ENCODE results near the gene EFHD1. TPM values are rescaled to one million over a fixed set of nuclear protein-coding genes. Genes with fewer than 3 reads are reported as not detected.

EFHD1 gene
- total RNA-seq, 1 donor from 2014 or later: 2.7 TPM

DNA sequence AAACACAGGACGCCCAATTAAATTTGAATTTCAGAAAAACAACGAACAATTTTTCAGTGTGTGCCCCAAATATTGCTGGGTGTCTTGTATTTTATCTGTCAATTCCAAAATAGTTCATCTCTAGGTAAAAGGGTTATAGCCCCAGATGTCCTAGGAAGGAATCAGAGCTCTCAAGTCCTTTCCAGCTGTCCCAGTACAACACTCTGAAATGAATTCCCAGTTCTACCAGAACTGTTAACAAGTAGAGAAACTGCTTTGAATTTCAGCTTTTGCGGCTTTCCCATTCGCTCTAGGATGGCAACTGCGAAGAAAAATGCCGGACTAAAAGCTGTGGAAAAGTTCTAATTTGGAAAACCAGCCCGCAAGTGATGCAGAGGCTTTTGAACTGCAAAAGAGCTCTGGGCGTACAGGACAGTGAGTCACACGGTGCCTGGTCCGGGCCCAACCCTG is 63.2 kb downstream of the EFHD1 start:
- Mint-ChIP-seq H3K27ac (peak overlapping the region; percentile 96), H3K9me3 (ENCODE audit: low read depth) (peaks cover 3% of the 10 kb centered on the region), H3K36me3 (ENCODE audit: insufficient read depth) (peaks cover 3% of the 10 kb centered on the region), H3K4me1 (ENCODE audit: low read depth) (peaks cover 29% of the 10 kb centered on the region), H3K4me3 (ENCODE audit: low read depth) (peak overlapping the region; percentile 97), H3K27me3 (no peaks in the 10 kb centered on the region)
- DNase-seq (ENCODE audit: low spot score, unreplicated experiment): no peak
- TF ChIP-seq, protein P1, sequence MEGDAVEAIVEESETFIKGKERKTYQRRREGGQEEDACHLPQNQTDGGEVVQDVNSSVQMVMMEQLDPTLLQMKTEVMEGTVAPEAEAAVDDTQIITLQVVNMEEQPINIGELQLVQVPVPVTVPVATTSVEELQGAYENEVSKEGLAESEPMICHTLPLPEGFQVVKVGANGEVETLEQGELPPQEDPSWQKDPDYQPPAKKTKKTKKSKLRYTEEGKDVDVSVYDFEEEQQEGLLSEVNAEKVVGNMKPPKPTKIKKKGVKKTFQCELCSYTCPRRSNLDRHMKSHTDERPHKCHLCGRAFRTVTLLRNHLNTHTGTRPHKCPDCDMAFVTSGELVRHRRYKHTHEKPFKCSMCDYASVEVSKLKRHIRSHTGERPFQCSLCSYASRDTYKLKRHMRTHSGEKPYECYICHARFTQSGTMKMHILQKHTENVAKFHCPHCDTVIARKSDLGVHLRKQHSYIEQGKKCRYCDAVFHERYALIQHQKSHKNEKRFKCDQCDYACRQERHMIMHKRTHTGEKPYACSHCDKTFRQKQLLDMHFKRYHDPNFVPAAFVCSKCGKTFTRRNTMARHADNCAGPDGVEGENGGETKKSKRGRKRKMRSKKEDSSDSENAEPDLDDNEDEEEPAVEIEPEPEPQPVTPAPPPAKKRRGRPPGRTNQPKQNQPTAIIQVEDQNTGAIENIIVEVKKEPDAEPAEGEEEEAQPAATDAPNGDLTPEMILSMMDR (IDR thresholded peaks at IDR 0.05; ENCODE audit: unreplicated experiment): no peak

DNA sequence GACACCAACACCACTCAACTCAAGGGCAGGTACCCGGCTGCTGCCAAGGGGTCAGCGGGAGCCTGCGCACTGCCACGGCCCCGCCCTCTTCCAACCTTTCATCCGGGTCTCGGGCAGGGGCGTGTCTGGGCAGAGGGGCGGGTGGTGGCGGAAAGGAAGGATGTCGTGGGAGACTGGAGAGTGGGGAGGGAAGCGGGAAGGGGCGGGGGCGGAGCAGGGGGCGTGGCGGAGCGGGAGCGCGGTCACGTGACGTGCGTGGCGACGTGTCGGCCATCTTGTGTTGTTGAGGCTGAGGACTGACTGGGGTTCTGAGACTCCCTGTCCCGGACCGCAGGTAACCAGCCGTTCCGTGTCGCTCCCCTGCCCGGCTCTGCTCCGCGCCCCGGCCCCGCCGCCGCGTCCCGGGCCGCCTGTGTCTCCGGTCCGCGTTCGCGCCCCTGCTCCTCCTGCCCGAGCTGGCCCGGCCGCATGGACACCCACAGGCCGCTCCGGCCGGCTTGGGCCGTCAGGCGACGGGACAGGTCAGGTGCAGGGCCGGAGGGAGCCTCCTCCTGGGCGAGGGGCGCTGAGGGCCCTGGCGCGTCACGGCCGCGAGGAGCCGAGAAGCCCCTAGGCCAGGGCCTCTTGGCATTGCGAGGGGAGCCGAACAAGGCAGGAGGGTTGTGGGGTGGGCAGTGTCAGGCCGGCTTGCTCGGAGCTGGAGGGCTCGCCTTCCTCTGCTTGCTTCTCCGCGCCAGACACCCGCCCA is 63.8 kb downstream of the EFHD1 start, which contains the start of gene GIGYF2:
GIGYF2 (plus strand) TSS at position 273 of the 748 bp plus-strand sequence. CDS start 37,867 bp downstream, outside the sequence.
- no peaks in the 10 kb centered on the region for H3K27me3 Mint-ChIP-seq
- DNase-seq (ENCODE audit: low spot score, unreplicated experiment): peak; percentile 97
- peak within 1 kb of the TSS; percentile 96 for H3K27ac Mint-ChIP-seq
- peaks cover 3% of the 10 kb centered on the region for H3K36me3 Mint-ChIP-seq (ENCODE audit: insufficient read depth)
- TF ChIP-seq, protein P1 (IDR thresholded peaks at IDR 0.05; ENCODE audit: unreplicated experiment): no peak
- H3K4me3 Mint-ChIP-seq (ENCODE audit: low read depth): peak within 1 kb of the TSS; percentile 97
- peaks cover 29% of the 10 kb centered on the region for H3K4me1 Mint-ChIP-seq (ENCODE audit: low read depth)
- peaks cover 3% of the 10 kb centered on the region for H3K9me3 Mint-ChIP-seq (ENCODE audit: low read depth)

DNA sequence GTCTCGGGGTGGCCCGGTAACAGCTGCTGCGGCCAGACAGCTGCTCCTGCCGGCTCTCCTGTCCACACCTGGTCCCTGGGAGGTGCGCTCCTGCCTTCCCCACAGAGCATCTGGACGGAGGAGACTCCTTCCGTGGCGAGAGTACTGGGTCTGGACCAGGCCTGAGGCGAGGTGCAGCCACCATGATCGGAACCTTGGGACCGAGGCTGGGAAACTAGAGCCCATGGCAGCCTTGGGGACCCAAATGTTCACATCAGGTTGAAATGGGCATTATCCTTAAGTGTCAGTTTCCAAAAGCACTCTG is 64.4 kb downstream of the EFHD1 start:
- no peak for DNase-seq (ENCODE audit: low spot score, unreplicated experiment)
- Mint-ChIP-seq H3K36me3 (ENCODE audit: insufficient read depth) (peaks cover 5% of the 10 kb centered on the region), H3K9me3 (ENCODE audit: low read depth) (peaks cover 3% of the 10 kb centered on the region), H3K4me3 (ENCODE audit: low read depth) (peak overlapping the region; percentile 97), H3K27ac (peak overlapping the region; percentile 96), H3K27me3 (no peaks in the 10 kb centered on the region), H3K4me1 (ENCODE audit: low read depth) (peaks cover 29% of the 10 kb centered on the region)
- TF ChIP-seq, protein P1 (IDR thresholded peaks at IDR 0.05; ENCODE audit: unreplicated experiment): no peak

DNA sequence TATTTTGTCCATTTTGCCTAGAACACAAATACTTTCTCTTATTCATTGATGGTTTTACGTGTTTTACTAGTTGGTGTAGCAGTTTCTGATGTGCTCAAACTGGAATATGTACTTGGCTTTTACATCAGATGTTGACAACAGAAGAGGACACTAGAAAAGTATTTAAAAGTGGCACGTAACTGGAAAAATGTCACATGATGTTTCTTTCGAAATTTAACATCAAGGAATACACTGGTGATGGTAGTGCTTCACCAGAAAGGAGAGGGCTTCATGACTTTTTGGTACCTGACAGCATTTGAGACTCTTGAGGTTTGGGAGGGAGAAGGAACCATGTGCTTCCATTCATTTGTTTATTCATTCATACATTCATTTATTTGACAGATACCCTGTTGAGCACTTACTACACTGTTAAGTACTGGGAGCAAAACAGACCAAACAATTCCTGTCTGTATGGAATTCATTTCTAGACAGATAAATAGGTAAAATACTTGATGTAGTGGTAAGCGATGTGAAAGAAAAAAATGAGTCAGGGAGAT is 65.2 kb downstream of the EFHD1 start:
- DNase-seq (ENCODE audit: low spot score, unreplicated experiment): no peak
- H3K9me3 Mint-ChIP-seq (ENCODE audit: low read depth): peaks cover 3% of the 10 kb centered on the region
- no peaks in the 10 kb centered on the region for H3K27me3 Mint-ChIP-seq
- H3K4me1 Mint-ChIP-seq (ENCODE audit: low read depth): peaks cover 29% of the 10 kb centered on the region
- peak overlapping the region; percentile 96 for H3K27ac Mint-ChIP-seq
- peak overlapping the region; percentile 97 for H3K4me3 Mint-ChIP-seq (ENCODE audit: low read depth)
- peaks cover 7% of the 10 kb centered on the region for H3K36me3 Mint-ChIP-seq (ENCODE audit: insufficient read depth)
- TF ChIP-seq, protein P1 (IDR thresholded peaks at IDR 0.05; ENCODE audit: unreplicated experiment): no peak

DNA sequence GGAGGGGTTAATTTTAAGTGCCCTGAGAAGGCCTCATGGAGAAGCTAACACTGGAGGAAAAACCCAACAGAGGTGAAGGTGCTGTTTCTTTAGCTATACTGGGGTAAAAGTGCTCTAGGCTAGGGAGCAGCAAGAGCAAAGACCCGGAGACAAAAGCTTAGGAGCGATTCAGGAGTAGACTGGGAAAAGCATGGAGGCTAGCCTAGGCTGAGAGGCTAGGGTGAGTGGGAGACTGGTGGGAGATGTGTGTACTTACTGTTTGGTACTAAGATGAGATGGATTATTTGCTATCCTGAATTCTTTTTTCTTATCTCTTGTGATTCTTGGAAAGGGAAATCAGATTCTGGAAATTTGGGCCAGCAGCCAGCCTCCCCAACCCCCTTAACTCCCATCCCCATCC is 65.7 kb downstream of the EFHD1 start:
- Mint-ChIP-seq H3K4me3 (ENCODE audit: low read depth) (peak overlapping the region; percentile 97), H3K36me3 (ENCODE audit: insufficient read depth) (peaks cover 10% of the 10 kb centered on the region), H3K27ac (peak overlapping the region; percentile 6), H3K9me3 (ENCODE audit: low read depth) (peaks cover 3% of the 10 kb centered on the region), H3K27me3 (no peaks in the 10 kb centered on the region), H3K4me1 (ENCODE audit: low read depth) (peaks cover 29% of the 10 kb centered on the region)
- no peak for DNase-seq (ENCODE audit: low spot score, unreplicated experiment)
- TF ChIP-seq, protein P1 (IDR thresholded peaks at IDR 0.05; ENCODE audit: unreplicated experiment): no peak
